Smooth muscle cell (in vitro differentiated cells): Measurements from ENCODE around the gene PCK1. TPM values are rescaled to one million over a fixed set of nuclear protein-coding genes. Genes with fewer than 3 reads are reported as not detected.

ENCODE experiments used
- DNase-seq: peaks from one replicate; lab custom pipeline; 2025; ENCODE audit not compliant: unreplicated experiment; lab: John Stamatoyannopoulos, UW
- H2AFZ ChIP-seq: fragments of 200-600 bp; sonication (generic); 2 replicates; pipeline ENCODE4 v1.6.0; 2016; ENCODE audit warnings: antibody characterized with exemption, low read depth, mild to moderate bottlenecking
- H3F3A ChIP-seq: fragments of 200-600 bp; sonication (generic); 2 replicates; pipeline ENCODE4 v1.6.0; 2017; ENCODE audit warnings: antibody characterized with exemption, low read depth
- H3K27ac ChIP-seq: fragments of 200-600 bp; sonication (generic); 2 replicates; pipeline ENCODE4 v1.5.1; 2016; ENCODE audit warnings: low read depth, mild to moderate bottlenecking
- H3K27me3 ChIP-seq: fragments of 200-600 bp; sonication (generic); 2 replicates; pipeline ENCODE4 v1.6.1; 2016; ENCODE audit warnings: low read depth, mild to moderate bottlenecking
- H3K36me3 ChIP-seq: fragments of 200-600 bp; sonication (generic); 2 replicates; pipeline ENCODE4 v1.5.1; 2016; ENCODE audit warnings: low read depth
- H3K4me1 ChIP-seq: fragments of 200-600 bp; sonication (generic); 2 replicates; pipeline ENCODE4 v1.5.1; 2016; ENCODE audit warnings: low read depth
- H3K4me2 ChIP-seq: fragments of 200-600 bp; sonication (generic); 2 replicates; pipeline ENCODE4 v1.6.0; 2016; ENCODE audit warnings: mild to moderate bottlenecking
- H3K4me3 ChIP-seq: fragments of 200-600 bp; sonication (generic); 2 replicates; pipeline ENCODE4 v1.5.1; 2016; ENCODE audit warnings: mild to moderate bottlenecking
- H3K79me2 ChIP-seq: fragments of 200-600 bp; sonication (generic); 2 replicates; pipeline ENCODE4 v1.6.0; 2016; ENCODE audit warnings: low read depth, mild to moderate bottlenecking
- H3K9ac ChIP-seq: fragments of 200-600 bp; sonication (generic); 2 replicates; pipeline ENCODE4 v1.6.0; 2016; ENCODE audit warnings: low read depth
- H3K9me3 ChIP-seq: fragments of 200-600 bp; sonication (generic); replicated peaks from 2 replicates; pipeline ENCODE4 v1.5.1; 2016; ENCODE audit warnings: low read depth
- H4K20me1 ChIP-seq: fragments of 200-600 bp; sonication (generic); 2 replicates; pipeline ENCODE4 v1.6.0; 2016; ENCODE audit warnings: low read depth
- CTCF ChIP-seq: fragments of 200-600 bp; sonication (generic); IDR thresholded peaks from 2 replicates; pipeline ENCODE4 v1.5.1; 2017; ENCODE audit warnings: borderline replicate concordance, mild to moderate bottlenecking, antibody characterized with exemption; ENCODE audit not compliant: insufficient read depth, poor library complexity, severe bottlenecking
- WGBS: methylation state at CpG from one replicate; pipeline ENCODE4 v1.1.7; 2016; ENCODE audit warnings: low lambda C conversion rate; 5-methylcytosine and 5-hydroxymethylcytosine counted together
- polyA plus RNA-seq: library from polyadenylated mRNA; unstranded; fragments of >200 nt; fragmentation: Nextera tagmentation; extraction: Ambion mirVana; gene quantifications from 2 replicates; pipeline ENCODE4 v1.2.1, GENCODE V29; 2016
- total RNA-seq: library from RNA; depleted of rRNA; stranded (reverse); fragments of >200 nt; gene quantifications from 2 replicates; pipeline ENCODE4 v1.2.3, GENCODE V29; 2014

PCK1 gene
- total and polyA plus RNA-seq, 2 experiments from 2014 or later = not detected

GRCh38 chr20:57605045-57605444, 44.1 kb downstream of the PCK1 start:
- Histone ChIP-seq H3K27ac (no peak overlapping the region), H3K4me1 (no peaks in the 10 kb centered on the region), H3K4me2 (no peak overlapping the region), H2AFZ (no peak overlapping the region), H3K4me3 (no peak overlapping the region), H3F3A (no peaks in the 10 kb centered on the region), H3K36me3 (no peaks in the 10 kb centered on the region), H3K27me3 (peaks cover 23% of the 10 kb centered on the region), H3K9ac (no peak overlapping the region), H3K79me2 (no peaks in the 10 kb centered on the region), H4K20me1 (no peaks in the 10 kb centered on the region), H3K9me3 (no peaks in the 10 kb centered on the region)
- WGBS = 91% methylated on average over 5 of the region's 5 CpGs
- no peak for TF ChIP-seq CTCF
- DNase-seq = no peak

GRCh38 chr20:57605878-57606277, 45.0 kb downstream of the PCK1 start:
- Histone ChIP-seq H3K27ac (no peak overlapping the region), H2AFZ (no peak overlapping the region), H4K20me1 (no peaks in the 10 kb centered on the region), H3K9ac (no peak overlapping the region), H3F3A (no peaks in the 10 kb centered on the region), H3K9me3 (no peaks in the 10 kb centered on the region), H3K36me3 (no peaks in the 10 kb centered on the region), H3K4me3 (no peak overlapping the region), H3K79me2 (no peaks in the 10 kb centered on the region), H3K4me1 (no peaks in the 10 kb centered on the region), H3K27me3 (peaks cover 23% of the 10 kb centered on the region), H3K4me2 (no peak overlapping the region)
- DNase-seq = no peak
- WGBS = 91% methylated on average over 5 of the region's 5 CpGs
- no peak for TF ChIP-seq CTCF

- H3K27ac ChIP-seq = no peak overlapping the region
- peaks cover 23% of the 10 kb centered on the region for H3K27me3 ChIP-seq
- no peaks in the 10 kb centered on the region for H3K36me3 ChIP-seq
- no peak overlapping the region for H2AFZ ChIP-seq
- H3K79me2 ChIP-seq = no peaks in the 10 kb centered on the region
- no peak overlapping the region for H3K4me2 ChIP-seq
- no peak overlapping the region for H3K9ac ChIP-seq
- no peaks in the 10 kb centered on the region for H4K20me1 ChIP-seq
- no peak overlapping the region for H3K4me3 ChIP-seq
- H3K4me1 ChIP-seq = no peaks in the 10 kb centered on the region
- H3F3A ChIP-seq = no peaks in the 10 kb centered on the region
- 76% methylated on average over 7 of the region's 7 CpGs for WGBS
- TF ChIP-seq CTCF = no peak
- no peaks in the 10 kb centered on the region for H3K9me3 ChIP-seq
- no peak for DNase-seq
Measured at GRCh38 chr20:57608516-57608915, 47.6 kb downstream of the PCK1 start.

- WGBS = 91% methylated on average over 16 of the region's 16 CpGs
- H3K9ac ChIP-seq = no peak overlapping the region
- peaks cover 23% of the 10 kb centered on the region for H3K27me3 ChIP-seq
- H3K4me2 ChIP-seq = no peak overlapping the region
- no peak for TF ChIP-seq CTCF
- no peaks in the 10 kb centered on the region for H3K36me3 ChIP-seq
- no peak for DNase-seq
- no peak overlapping the region for H3K4me3 ChIP-seq
- H3K27ac ChIP-seq = no peak overlapping the region
- H3K79me2 ChIP-seq = no peaks in the 10 kb centered on the region
- H4K20me1 ChIP-seq = no peaks in the 10 kb centered on the region
- H3F3A ChIP-seq = no peaks in the 10 kb centered on the region
- H2AFZ ChIP-seq = no peak overlapping the region
- no peaks in the 10 kb centered on the region for H3K9me3 ChIP-seq
- no peaks in the 10 kb centered on the region for H3K4me1 ChIP-seq
Measured at GRCh38 chr20:57609086-57609841, 48.4 kb downstream of the PCK1 start.
